ENCODE data around the gene MTMR11. TPM values are rescaled to one million over a fixed set of nuclear protein-coding genes. Genes with fewer than 3 reads are reported as not detected.
A peak's percentile ranks its signal among the peaks of the same experiment; 100 is the strongest.

The MTMR11 gene
- polyA plus RNA-seq, 3 donors: 53.1 to 152 (median 54.6) TPM

GRCh38 chr1:149883598-149884247 is 53.0 kb downstream of the MTMR11 start:
- Mint-ChIP-seq H3K27me3 (ENCODE audit: low read depth in 3 of 3) (peaks cover 0 to 2% (median 0%) of the 10 kb centered on the region in 3 donors), H3K27ac (peak overlapping the region in 2 of 7 donors; percentile 1 to 31), H3K4me3 (peak overlapping the region in 1 of 2 donors; percentile 35), H3K36me3 (peaks cover 0 to 3% of the 10 kb centered on the region in 2 donors), H3K4me1 (peaks cover 4% of the 10 kb centered on the region), H3K9me3 (no peaks in the 10 kb centered on the region)
- peaks cover 28 to 37% of the 10 kb centered on the region in 2 donors for H3K4me1 ChIP-seq (ENCODE audit: control insufficient read depth in 1 of 2, insufficient read depth in 2 of 2, low read length in 2 of 2)
- no peak for TF ChIP-seq CTCF (IDR thresholded peaks at IDR 0.05)
- H3K36me3 ChIP-seq (replicated peaks in 1 of 2; ENCODE audit: control insufficient read depth in 1 of 2, insufficient read depth in 2 of 2, low read length in 2 of 2): no peaks in the 10 kb centered on the region
- H2AFZ ChIP-seq (ENCODE audit: insufficient read depth, low read depth, low read length, poor library complexity, severe bottlenecking): no peak overlapping the region
- intact Hi-C loops (cut with micrococcal nuclease): no loop called here
- no peaks in the 10 kb centered on the region for H3K27me3 ChIP-seq (ENCODE audit: control insufficient read depth in 2 of 2, insufficient read depth in 2 of 2, low read length in 2 of 2)
- no CpG with 5 or more reads among the region's 3 CpGs for WGBS (ENCODE audit: insufficient coverage)
- no peaks in the 10 kb centered on the region for H3K9me3 ChIP-seq (replicated peaks in 1 of 2; ENCODE audit: control insufficient read depth in 1 of 2, insufficient read depth in 1 of 2, low read length in 2 of 2)
- peak overlapping the region; percentile 78 for H3K4me2 ChIP-seq (replicated peaks; ENCODE audit: extremely low read depth, low read length, poor library complexity, severe bottlenecking)
- peak overlapping the region in 1 of 2 donors; percentile 97 for H3K27ac ChIP-seq (ENCODE audit: low read depth in 1 of 2, low read length in 2 of 2)
- peaks cover 47% of the 10 kb centered on the region for H4K20me1 ChIP-seq (ENCODE audit: insufficient read depth, low read length)
- peaks cover 13% of the 10 kb centered on the region for H3K79me2 ChIP-seq (ENCODE audit: insufficient read depth, low read length)
- no peak for DNase-seq
- H3K4me3 ChIP-seq (replicated peaks in 1 of 3; ENCODE audit: low read depth in 2 of 3, low read length in 3 of 3): peak overlapping the region in 2 of 3 experiments; percentile 79 to 99
- no peak overlapping the region for H3K9ac ChIP-seq (ENCODE audit: insufficient read depth, low read length, poor library complexity, severe bottlenecking)

GRCh38 chr1:149881876-149882275 is 54.8 kb downstream of the MTMR11 start:
- H3K27ac Mint-ChIP-seq: no peak overlapping the region
- no peak for DNase-seq
- Histone ChIP-seq H3K4me1 (ENCODE audit: control insufficient read depth in 1 of 2, insufficient read depth in 2 of 2, low read length in 2 of 2) (peaks cover 18 to 21% of the 10 kb centered on the region in 2 donors), H3K4me3 (replicated peaks in 1 of 3; ENCODE audit: low read depth in 2 of 3, low read length in 3 of 3) (no peak overlapping the region), H3K9ac (ENCODE audit: insufficient read depth, low read length, poor library complexity, severe bottlenecking) (no peak overlapping the region), H3K36me3 (replicated peaks in 1 of 2; ENCODE audit: control insufficient read depth in 1 of 2, insufficient read depth in 2 of 2, low read length in 2 of 2) (no peaks in the 10 kb centered on the region), H3K9me3 (replicated peaks in 1 of 2; ENCODE audit: control insufficient read depth in 1 of 2, insufficient read depth in 1 of 2, low read length in 2 of 2) (no peaks in the 10 kb centered on the region), H3K27ac (ENCODE audit: low read depth in 1 of 2, low read length in 2 of 2) (peak overlapping the region in 1 of 2 donors; percentile 2), H2AFZ (ENCODE audit: insufficient read depth, low read depth, low read length, poor library complexity, severe bottlenecking) (no peak overlapping the region), H3K79me2 (ENCODE audit: insufficient read depth, low read length) (peaks cover 13% of the 10 kb centered on the region), H3K4me2 (replicated peaks; ENCODE audit: extremely low read depth, low read length, poor library complexity, severe bottlenecking) (no peak overlapping the region), H4K20me1 (ENCODE audit: insufficient read depth, low read length) (peaks cover 47% of the 10 kb centered on the region), H3K27me3 (ENCODE audit: control insufficient read depth in 2 of 2, insufficient read depth in 2 of 2, low read length in 2 of 2) (no peaks in the 10 kb centered on the region)
- no peaks in the 10 kb centered on the region for H3K9me3 Mint-ChIP-seq
- WGBS (ENCODE audit: insufficient coverage): 100% methylated on average over 1 of the region's 1 CpG
- no peak overlapping the region for H3K4me3 Mint-ChIP-seq
- no peak for TF ChIP-seq CTCF (IDR thresholded peaks at IDR 0.05)
- H3K27me3 Mint-ChIP-seq (ENCODE audit: low read depth in 3 of 3): peaks cover 0 to 2% (median 0%) of the 10 kb centered on the region in 3 donors
- intact Hi-C loops (cut with micrococcal nuclease): no loop called here
- H3K36me3 Mint-ChIP-seq: peaks cover 0 to 3% of the 10 kb centered on the region in 2 donors
- H3K4me1 Mint-ChIP-seq: peaks cover 4% of the 10 kb centered on the region
